HepG2 (cell line): Measurements from ENCODE around the gene GLB1L. TPM values are rescaled to one million over a fixed set of nuclear protein-coding genes. Genes with fewer than 3 reads are reported as not detected.

Source experiments
- AFF4 ChIP-seq: sonication (generic); formaldehyde crosslinking; IDR thresholded peaks from 2 replicates; pipeline ENCODE4 v1.4.0; 2020; ENCODE audit warnings: missing genetic modification reagents
- CBX5 ChIP-seq: sonication (generic); formaldehyde crosslinking; IDR thresholded peaks from 2 replicates; pipeline ENCODE4 v1.4.0; 2020; ENCODE audit warnings: missing genetic modification reagents, borderline replicate concordance
- CENPX ChIP-seq: sonication (generic); formaldehyde crosslinking; IDR thresholded peaks from 2 replicates; pipeline ENCODE4 v1.9.0; 2021; ENCODE audit warnings: mild to moderate bottlenecking, missing genetic modification reagents, moderate library complexity
- FOXP1 ChIP-seq, 2 experiments: fragments of 450-650 bp in 1 of 2; IDR thresholded peaks; 2 replicates each; pipeline ENCODE4 v1.6.1; 2017 to 2018; ENCODE audit warnings: antibody characterized with exemption in 1 of 2
- KDM1A ChIP-seq: IDR thresholded peaks from 2 replicates; pipeline ENCODE4 v1.6.1; 2016; ENCODE audit warnings: missing compliant biosample characterization
- MED13 ChIP-seq: sonication (generic); formaldehyde crosslinking; IDR thresholded peaks from 2 replicates; pipeline ENCODE4 v1.5.0; 2020; ENCODE audit warnings: missing genetic modification reagents
- NFYB ChIP-seq: sonication (generic); formaldehyde crosslinking; IDR thresholded peaks from 2 replicates; pipeline ENCODE4 v1.4.0; 2020; ENCODE audit warnings: missing genetic modification reagents
- PHF5A ChIP-seq: IDR thresholded peaks from one replicate; pipeline ENCODE4 v1.6.1; 2018; ENCODE audit warnings: low read depth, missing genetic modification reagents; ENCODE audit not compliant: unreplicated experiment
- PRDM10 ChIP-seq: sonication (generic); formaldehyde crosslinking; IDR thresholded peaks from 2 replicates; pipeline ENCODE4 v1.4.0; 2020; ENCODE audit warnings: low read depth, missing genetic modification reagents
- PREB ChIP-seq: sonication (generic); formaldehyde crosslinking; IDR thresholded peaks from 2 replicates; pipeline ENCODE4 v1.4.0; 2020; ENCODE audit warnings: missing genetic modification reagents
- TERF1 ChIP-seq: sonication (generic); formaldehyde crosslinking; IDR thresholded peaks from 2 replicates; pipeline ENCODE4 v1.8.0; 2022; ENCODE audit warnings: mild to moderate bottlenecking, missing genetic modification reagents, moderate library complexity
- XBP1 ChIP-seq: sonication (generic); formaldehyde crosslinking; IDR thresholded peaks from 2 replicates; pipeline ENCODE4 v1.5.0; 2020; ENCODE audit warnings: missing genetic modification reagents
- ZBTB20 ChIP-seq: sonication (generic); formaldehyde crosslinking; IDR thresholded peaks from 2 replicates; pipeline ENCODE4 v1.8.1; 2023; ENCODE audit warnings: missing genetic modification reagents, low read depth, mild to moderate bottlenecking, borderline replicate concordance
- ZNF18 ChIP-seq: sonication (generic); formaldehyde crosslinking; IDR thresholded peaks from 2 replicates; pipeline ENCODE4 v1.8.0; 2022; ENCODE audit warnings: mild to moderate bottlenecking, missing genetic modification reagents; ENCODE audit not compliant: insufficient replicate concordance
- ZNF317 ChIP-seq: sonication (generic); formaldehyde crosslinking; IDR thresholded peaks from 2 replicates; pipeline ENCODE4 v1.5.0; 2020; ENCODE audit warnings: mild to moderate bottlenecking, missing genetic modification reagents
- ZNF713 ChIP-seq: sonication (generic); formaldehyde crosslinking; IDR thresholded peaks from 2 replicates; pipeline ENCODE4 v1.4.0; 2020; ENCODE audit warnings: mild to moderate bottlenecking, missing genetic modification reagents
- ZNF746 ChIP-seq: sonication (generic); formaldehyde crosslinking; IDR thresholded peaks from 2 replicates; pipeline ENCODE4 v1.8.0; 2022; ENCODE audit warnings: mild to moderate bottlenecking, missing genetic modification reagents
- polyA plus RNA-seq, 8 experiments: library from polyadenylated mRNA; depleted of rRNA in 3 of 8; stranded (reverse) in 7 of 8; unstranded in 1 of 8; fragments of >200 nt; fragmentation: Illumina TruSeq in 4 of 8; extraction: Trizol in 4 of 8; gene quantifications; 2 replicates each; pipeline versions ENCODE4 v1.2.1 to v1.2.3, GENCODE V29; 2011 to 2016; ENCODE audit warnings: low read depth in 4 of 8, missing spikeins in 1 of 8, mixed read lengths in 1 of 8; ENCODE audit not compliant: insufficient read depth in 1 of 8
- total RNA-seq, 5 experiments: library from RNA; depleted of rRNA; stranded (reverse); fragments of >200 nt; fragmentation: Illumina TruSeq; extraction: Trizol; gene quantifications; 2 replicates each; pipeline ENCODE4 v1.2.3, GENCODE V29; 2016; ENCODE audit warnings: low read depth in 1 of 5

The GLB1L gene
- total and polyA plus RNA-seq, 2 of the 13 experiments (the other 11 are each of a cell fraction or from before 2014, with no cell fraction given): 6.8 to 7.3 TPM

- TF ChIP-seq AFF4 (peak; percentile 34; the same call in 1 of the 2 replicates), ZBTB20 (CRISPR knock-in tag) (peak; percentile 79), XBP1 (CRISPR knock-in tag) (no peak), CBX5 (peak; percentile 76; the same call in 1 of the 2 replicates), NFYB (CRISPR knock-in tag) (peak; percentile 100), ZNF18 (peak; percentile 34), PHF5A (CRISPR knock-in tag) (peak; percentile 57), MED13 (CRISPR knock-in tag) (no peak), CENPX (CRISPR knock-in tag) (no peak), PRDM10 (CRISPR knock-in tag) (peak; percentile 49; the same call in 1 of the 2 replicates), FOXP1 (IDR thresholded peaks at IDR 0.05) (peak; percentile 81; the same call in 1 of the 2 replicates), FOXP1 (CRISPR knock-in tag; IDR thresholded peaks at IDR 0.05) (peak; percentile 75), KDM1A (CRISPR knock-in tag) (no peak), PREB (CRISPR knock-in tag) (no peak), ZNF317 (CRISPR knock-in tag) (peak; percentile 70; the same call in 1 of the 2 replicates), ZNF713 (CRISPR knock-in tag) (no peak), TERF1 (CRISPR knock-in tag) (no peak), ZNF746 (CRISPR knock-in tag) (no peak)
Measured at GRCh38 chr2:219229305-219230058, 15.8 kb downstream of the GLB1L start, which contains the start of the genes ANKZF1 and ATG9A (continued).
